Activated B cell treated with CpG ODN at 0.5 μM for 24 hours (primary cell): ENCODE data around the gene GPR183. TPM values are rescaled to one million over a fixed set of nuclear protein-coding genes. Genes with fewer than 3 reads are reported as not detected.

Source experiments
- ATAC-seq: fragments of 200-7000 bp; cut with Tn5 transposase; one replicate; pipeline ENCODE4 v1.10.0; 2021; ENCODE audit warnings: low read depth, mild to moderate bottlenecking, moderate library complexity
- CTCF ChIA-PET: fragments of 350-600 bp; sonication (Branson Sonifier 250); formaldehyde crosslinking; loops from one replicate; lab custom pipeline; 2021; ENCODE audit warnings: antibody characterized with exemption; lab: Charles Lee
- POLR2A ChIA-PET: fragments of 350-600 bp; sonication (Branson Sonifier 250); formaldehyde crosslinking; loops from one replicate; lab custom pipeline; 2021; ENCODE audit warnings: antibody characterized with exemption; lab: Charles Lee
- DNase-seq: peaks from one replicate; pipeline ENCODE4 v3.0.0; 2022
- H3K27ac Mint-ChIP-seq: one replicate; pipeline ENCODE4 v1.8.0; 2020; ENCODE audit warnings: mixed read lengths
- H3K27me3 Mint-ChIP-seq: one replicate; pipeline ENCODE4 v1.8.0; 2021; ENCODE audit warnings: mixed read lengths
- H3K36me3 Mint-ChIP-seq: one replicate; pipeline ENCODE4 v1.8.0; 2021; ENCODE audit warnings: low read depth, mixed read lengths
- H3K4me1 Mint-ChIP-seq: one replicate; pipeline ENCODE4 v1.8.0; 2021; ENCODE audit warnings: mixed read lengths
- H3K4me3 Mint-ChIP-seq: one replicate; pipeline ENCODE4 v1.8.0; 2020; ENCODE audit warnings: mild to moderate bottlenecking, mixed read lengths
- H3K9me3 Mint-ChIP-seq: one replicate; pipeline ENCODE4 v1.8.0; 2020; ENCODE audit warnings: mixed read lengths
- CTCF ChIP-seq: fragments of 200-600 bp; IDR thresholded peaks from one replicate; pipeline ENCODE4 v1.8.0; 2022; ENCODE audit warnings: antibody characterized with exemption, mild to moderate bottlenecking
- intact Hi-C: fragments of 100-400 bp; cut with micrococcal nuclease; formaldehyde crosslinking; loops from one replicate; pipeline ENCODE4 v1.15.1; 2024
- total RNA-seq: library from RNA; stranded (reverse); gene quantifications from 2 replicates; pipeline ENCODE4 v1.2.3, GENCODE V29; 2022

Gene GPR183
- 84.5 and 86.4 TPM in 2 replicates for total RNA-seq

- Mint-ChIP-seq H3K27me3 (no peaks in the 10 kb centered on the region), H3K36me3 (peaks cover 54% of the 10 kb centered on the region), H3K9me3 (no peaks in the 10 kb centered on the region), H3K4me3 (peak within 1 kb of the TSS; percentile 95), H3K27ac (peak within 1 kb of the TSS; percentile 92), H3K4me1 (peaks cover 82% of the 10 kb centered on the region)
- DNase-seq (no peak), ATAC-seq (peak; percentile 83)
- no peak for TF ChIP-seq CTCF
- intact Hi-C loops = loop anchor here (1.0 kb wide), 8 partner anchors 11 to 125 kb away; no protein-coding TSS in a partner anchor
- POLR2A ChIA-PET = interaction anchor here (0.7 to 5.2 kb wide), 25 partner anchors 9 to 199 kb away, joined by 3 to 75 read pairs (median 5); partner anchors contain the start of genes TM9SF2 and UBAC2
- CTCF ChIA-PET = interaction anchor here (0.7 to 3.9 kb wide), 10 partner anchors 19 to 128 kb away, joined by 3 to 16 read pairs (median 4); no protein-coding TSS in a partner anchor
These were observed at the start of gene GPR183 for GRCh38 chr13:99307247-99307646. TSS of gene GPR183 (minus strand) at chr13:99307399. CDS start at chr13:99296145, 11,254 bp downstream.

GRCh38 chr13:99356262-99357091, 49.3 kb upstream of the GPR183 start:
- ChIA-PET CTCF (interaction anchor here (0.7 to 1.1 kb wide), 5 partner anchors 19 to 87 kb away, joined by 3 to 4 read pairs (median 3); no protein-coding TSS in a partner anchor), POLR2A (interaction anchor here (0.6 to 2.5 kb wide), 11 partner anchors 9 to 179 kb away, joined by 3 to 17 read pairs (median 5); partner anchors contain the start of genes GPR18 and GPR183)
- TF ChIP-seq CTCF = no peak
- peak overlapping the region; percentile 94 for H3K27ac Mint-ChIP-seq
- peaks cover 44% of the 10 kb centered on the region for H3K36me3 Mint-ChIP-seq
- no peaks in the 10 kb centered on the region for H3K9me3 Mint-ChIP-seq
- peak; percentile 49 for ATAC-seq
- H3K4me1 Mint-ChIP-seq = peaks cover 97% of the 10 kb centered on the region
- DNase-seq = peak; percentile 40
- H3K27me3 Mint-ChIP-seq = no peaks in the 10 kb centered on the region
- peak overlapping the region; percentile 70 for H3K4me3 Mint-ChIP-seq
- intact Hi-C loops = loop anchor here (1.0 to 5.0 kb wide), 8 partner anchors 8 to 154 kb away; partner anchors contain the start of genes GPR183 and UBAC2

GRCh38 chr13:99356012-99356261, 48.7 kb upstream of the GPR183 start:
- intact Hi-C loops = loop anchor here (1.0 to 5.0 kb wide), 8 partner anchors 8 to 154 kb away; partner anchors contain the start of genes GPR183 and UBAC2
- DNase-seq = no peak
- no peak for ATAC-seq
- no peak for TF ChIP-seq CTCF
- H3K27me3 Mint-ChIP-seq = no peaks in the 10 kb centered on the region
- H3K9me3 Mint-ChIP-seq = no peaks in the 10 kb centered on the region
- ChIA-PET CTCF (interaction anchor here (0.7 to 1.1 kb wide), 4 partner anchors 19 to 81 kb away, joined by 3 to 4 read pairs (median 3); no protein-coding TSS in a partner anchor), POLR2A (interaction anchor here (0.9 to 2.5 kb wide), 9 partner anchors 8 to 98 kb away, joined by 3 to 17 read pairs (median 5); partner anchors contain the start of genes GPR18 and GPR183)
- peak overlapping the region; percentile 94 for H3K27ac Mint-ChIP-seq
- H3K4me1 Mint-ChIP-seq = peaks cover 96% of the 10 kb centered on the region
- H3K36me3 Mint-ChIP-seq = peaks cover 40% of the 10 kb centered on the region
- H3K4me3 Mint-ChIP-seq = peak overlapping the region; percentile 70

- Mint-ChIP-seq H3K4me1 (peaks cover 94% of the 10 kb centered on the region), H3K9me3 (no peaks in the 10 kb centered on the region), H3K36me3 (peaks cover 39% of the 10 kb centered on the region), H3K27me3 (no peaks in the 10 kb centered on the region), H3K27ac (peak overlapping the region; percentile 94), H3K4me3 (peak overlapping the region; percentile 70)
- DNase-seq (no peak), ATAC-seq (no peak)
- CTCF ChIA-PET = interaction anchor here (0.7 to 1.5 kb wide), 4 partner anchors 26 to 82 kb away, joined by 3 to 4 read pairs (median 3); no protein-coding TSS in a partner anchor
- POLR2A ChIA-PET = interaction anchor here (0.9 to 2.5 kb wide), 9 partner anchors 8 to 97 kb away, joined by 3 to 17 read pairs (median 5); partner anchors contain the start of gene GPR18
- intact Hi-C loops = loop anchor here (1.0 to 5.0 kb wide), 8 partner anchors 7 to 153 kb away; partner anchors contain the start of genes GPR183 and UBAC2
- TF ChIP-seq CTCF = no peak
These were observed 48.2 kb upstream of the GPR183 start for GRCh38 chr13:99355267-99356011.
